GM19238 (cell line): ENCODE results near the gene CCDC102A.
"Not testable (repeated sequence)": the region's sequence is repeated elsewhere in the genome, so short reads cannot be mapped to it uniquely, and the experiment has no call there.

Experiments used
- DNase-seq: peaks from one replicate; pipeline ENCODE4 v3.0.0; 2011; ENCODE audit warnings: low spot score; ENCODE audit not compliant: insufficient read length

The CCDC102A gene

GRCh38 chr16:57565461-57565860 is 29.1 kb upstream of the CCDC102A start:
- no peak for DNase-seq

- DNase-seq = no peak
These were observed 28.4 kb upstream of the CCDC102A start for GRCh38 chr16:57564571-57565270.

- DNase-seq = no peak
These were observed 27.4 kb upstream of the CCDC102A start for GRCh38 chr16:57563761-57564160.

- DNase-seq = no peak
These were observed 27.0 kb upstream of the CCDC102A start for GRCh38 chr16:57563487-57563750.

GRCh38 chr16:57562669-57563486 is 26.5 kb upstream of the CCDC102A start:
- DNase-seq = no peak

- no peak for DNase-seq
These were observed 25.7 kb upstream of the CCDC102A start for GRCh38 chr16:57562066-57562465.

- no peak for DNase-seq
These were observed 22.9 kb upstream of the CCDC102A start for GRCh38 chr16:57559072-57559790.

- no peak for DNase-seq
These were observed 20.7 kb upstream of the CCDC102A start for GRCh38 chr16:57556941-57557541.

- DNase-seq = no peak
These were observed 19.5 kb upstream of the CCDC102A start for GRCh38 chr16:57555831-57556230.

- no peak for DNase-seq
These were observed 14.7 kb upstream of the CCDC102A start for GRCh38 chr16:57551057-57551456.

GRCh38 chr16:57549730-57550129 is 13.4 kb upstream of the CCDC102A start:
- no peak for DNase-seq

GRCh38 chr16:57548408-57548807 is 12.0 kb upstream of the CCDC102A start:
- no peak for DNase-seq

- not testable (repeated sequence) for DNase-seq
These were observed 11.2 kb upstream of the CCDC102A start for GRCh38 chr16:57547524-57547923.

- no peak for DNase-seq
These were observed 7.8 kb upstream of the CCDC102A start for GRCh38 chr16:57544124-57544653.

GRCh38 chr16:57541754-57542435 is 5.5 kb upstream of the CCDC102A start:
- no peak for DNase-seq

GRCh38 chr16:57540906-57541753 is 4.8 kb upstream of the CCDC102A start:
- no peak for DNase-seq

- DNase-seq = no peak
These were observed 4.0 kb upstream of the CCDC102A start for GRCh38 chr16:57540387-57540786.

GRCh38 chr16:57539072-57539796 is 2.9 kb upstream of the CCDC102A start:
- DNase-seq = no peak

- no peak for DNase-seq
These were observed 1.9 kb upstream of the CCDC102A start for GRCh38 chr16:57538235-57538721.
